Erythroblast (primary cell): Measurements from ENCODE around the gene TGFBR3L.

Experiments
- DNase-seq, 2 experiments: peaks; one replicate each; lab custom pipeline; 2025; lab: John Stamatoyannopoulos, UW
- GATA1 ChIP-seq: IDR thresholded peaks from 2 replicates; pipeline ENCODE4 v1.6.1; 2011; ENCODE audit warnings: low read depth, mild to moderate bottlenecking, control low read depth, low read length, moderate library complexity
- POLR2A ChIP-seq: IDR thresholded peaks from 2 replicates; pipeline ENCODE4 v1.6.1; 2011; ENCODE audit warnings: mild to moderate bottlenecking, low read length

TGFBR3L gene

DNA sequence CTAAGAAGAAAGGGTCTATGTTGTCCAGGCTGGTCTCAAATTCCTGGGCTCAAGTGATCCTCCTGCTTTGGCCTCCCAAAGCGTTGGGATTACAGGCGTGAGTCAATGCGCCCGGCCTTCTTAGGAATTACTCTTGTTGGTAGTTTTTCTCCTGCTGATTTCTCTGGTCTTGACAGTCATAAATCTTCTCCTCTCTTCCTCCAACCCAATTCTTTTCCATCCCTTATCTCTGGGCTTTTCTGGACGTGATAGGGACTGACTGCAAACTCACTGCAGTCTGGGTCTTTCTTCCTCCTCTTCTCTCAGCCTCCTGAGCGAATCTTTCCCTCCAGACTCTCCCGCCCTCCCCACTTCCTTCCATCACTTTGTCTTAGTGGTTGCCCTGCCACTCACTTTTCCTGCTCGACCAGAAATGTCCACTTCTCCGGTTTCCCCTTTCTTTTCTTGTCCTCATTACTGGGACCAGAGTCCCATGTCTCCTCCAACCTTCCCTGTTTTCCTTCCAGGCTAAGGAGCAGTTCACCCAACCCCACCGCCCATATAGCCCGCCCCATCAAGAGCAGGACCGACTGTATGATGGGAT is 50.7 kb downstream of the TGFBR3L start:
- no peak for TF ChIP-seq POLR2A
- TF ChIP-seq GATA1, result no peak

DNA sequence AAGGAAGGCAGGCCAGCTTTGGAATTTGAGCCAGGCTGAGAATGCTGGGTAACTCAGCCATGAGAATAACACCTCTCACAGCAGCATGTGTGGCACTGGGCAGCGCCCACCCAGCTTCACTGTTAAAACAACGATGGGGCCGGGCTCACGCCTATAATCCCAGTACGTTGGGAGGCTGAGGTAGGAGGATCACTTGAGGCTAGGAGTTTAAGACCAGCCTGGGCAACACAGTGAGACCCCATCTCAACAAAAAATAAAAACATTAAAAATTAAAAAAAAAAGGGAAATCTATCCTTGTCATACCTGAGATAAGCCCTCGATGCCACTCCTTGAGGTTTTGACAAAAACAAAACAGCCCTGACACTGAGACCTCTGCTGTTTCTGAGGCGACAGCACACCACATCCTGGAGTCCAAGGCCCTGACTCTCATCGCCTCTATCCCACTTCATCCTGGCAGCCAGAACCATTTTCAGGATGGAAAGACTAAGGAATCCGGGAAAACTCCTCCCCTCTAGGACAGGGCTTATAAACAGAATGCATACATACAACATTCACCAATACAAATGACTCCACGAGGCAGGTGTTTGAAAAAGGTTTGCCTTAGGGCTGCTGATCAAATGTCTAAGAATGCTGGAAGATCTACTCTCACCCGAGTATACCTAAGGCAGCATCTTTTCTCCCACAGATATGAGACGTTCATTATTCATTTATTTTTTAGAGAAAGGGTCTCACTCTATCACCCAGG is 51.5 kb downstream of the TGFBR3L start:
- TF ChIP-seq GATA1 (no peak), POLR2A (no peak)
- no peak for DNase-seq

More for the DNA sequence above, 50.7 kb downstream of the TGFBR3L start:
- DNase-seq, result no peak

DNA sequence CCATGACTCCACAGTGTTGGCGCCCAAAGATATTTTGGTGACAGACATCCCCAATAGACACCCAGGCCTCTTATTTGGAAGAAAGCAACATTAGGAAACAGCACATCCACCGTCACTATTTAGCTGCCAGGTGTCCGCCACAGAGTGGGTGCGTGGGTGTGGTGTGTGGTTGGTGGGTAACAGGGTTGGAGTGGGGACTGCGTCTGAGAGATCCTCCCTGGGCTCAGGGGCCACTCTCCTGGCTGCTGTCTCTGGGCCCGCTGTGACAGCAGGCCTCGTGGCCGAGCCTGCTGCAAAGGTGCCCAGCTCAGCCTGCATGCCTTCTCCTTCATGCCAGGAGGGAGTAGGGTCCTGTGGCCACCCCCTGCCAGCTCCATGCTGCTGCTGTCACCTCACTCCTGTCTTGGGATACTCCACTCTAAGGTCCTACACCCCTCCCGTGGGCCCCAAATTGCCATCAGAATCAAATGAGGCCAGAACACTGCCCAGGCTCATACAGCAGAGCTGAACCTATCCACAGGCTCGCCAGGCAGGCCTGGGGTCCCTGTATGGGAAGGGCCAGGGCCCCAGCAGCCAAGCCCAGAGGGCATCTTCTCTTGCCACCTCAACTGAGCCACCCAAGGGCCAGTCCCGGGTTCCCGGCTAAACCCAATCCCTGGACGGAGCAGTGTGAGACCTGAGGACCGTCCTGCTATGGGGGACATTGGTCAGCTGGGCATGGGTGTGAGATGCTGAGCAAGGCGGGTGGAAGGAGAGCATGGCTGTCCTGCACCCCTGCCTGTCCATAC is 53.6 kb downstream of the TGFBR3L start:
- TF ChIP-seq GATA1 (no peak), POLR2A (no peak)
- DNase-seq, result no peak
